ENCODE measurements around the gene NOXO1. TPM values are rescaled to one million over a fixed set of nuclear protein-coding genes. Genes with fewer than 3 reads are reported as not detected.

Gene NOXO1, protein sequence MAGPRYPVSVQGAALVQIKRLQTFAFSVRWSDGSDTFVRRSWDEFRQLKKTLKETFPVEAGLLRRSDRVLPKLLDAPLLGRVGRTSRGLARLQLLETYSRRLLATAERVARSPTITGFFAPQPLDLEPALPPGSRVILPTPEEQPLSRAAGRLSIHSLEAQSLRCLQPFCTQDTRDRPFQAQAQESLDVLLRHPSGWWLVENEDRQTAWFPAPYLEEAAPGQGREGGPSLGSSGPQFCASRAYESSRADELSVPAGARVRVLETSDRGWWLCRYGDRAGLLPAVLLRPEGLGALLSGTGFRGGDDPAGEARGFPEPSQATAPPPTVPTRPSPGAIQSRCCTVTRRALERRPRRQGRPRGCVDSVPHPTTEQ
- not detected for total RNA-seq
- long read RNA-seq = 0 reads

DNA sequence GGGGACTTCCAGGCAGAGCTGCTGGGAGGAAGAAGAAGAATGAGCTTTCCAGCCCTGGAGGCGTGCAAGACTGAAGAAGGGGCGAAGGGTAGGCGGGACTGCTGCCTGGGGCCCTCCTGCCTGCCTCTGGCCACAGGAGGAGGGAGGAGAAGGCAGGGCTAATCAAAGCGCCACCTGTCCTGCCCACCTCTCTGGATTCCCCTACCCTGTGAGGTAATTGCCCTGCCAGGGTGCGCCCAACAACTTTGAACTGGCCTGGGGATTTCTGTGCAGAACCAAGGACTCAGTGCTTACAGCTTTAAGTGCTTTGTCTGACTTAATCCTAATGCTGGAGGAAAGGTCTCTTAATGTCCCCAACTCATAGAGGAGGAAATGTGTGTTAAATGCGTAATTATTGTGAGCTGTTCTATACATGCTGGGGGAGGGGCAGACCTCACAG is at the start of gene NOXO1:
NOXO1 (minus strand) TSS at position 72 of the 439 bp plus-strand sequence. CDS start 290 bp downstream, outside the sequence.
- intact Hi-C loops (cut with DNase I) = no loop called here
- no peak for ATAC-seq

GRCh38 chr16:2030036-2030435 is 48.8 kb upstream of the NOXO1 start:
- intact Hi-C loops (cut with DNase I) = no loop called here
- no peak for DNase-seq
- no peak for ATAC-seq

More for the DNA sequence above, at the start of gene NOXO1:
- no peak for DNase-seq

DNA sequence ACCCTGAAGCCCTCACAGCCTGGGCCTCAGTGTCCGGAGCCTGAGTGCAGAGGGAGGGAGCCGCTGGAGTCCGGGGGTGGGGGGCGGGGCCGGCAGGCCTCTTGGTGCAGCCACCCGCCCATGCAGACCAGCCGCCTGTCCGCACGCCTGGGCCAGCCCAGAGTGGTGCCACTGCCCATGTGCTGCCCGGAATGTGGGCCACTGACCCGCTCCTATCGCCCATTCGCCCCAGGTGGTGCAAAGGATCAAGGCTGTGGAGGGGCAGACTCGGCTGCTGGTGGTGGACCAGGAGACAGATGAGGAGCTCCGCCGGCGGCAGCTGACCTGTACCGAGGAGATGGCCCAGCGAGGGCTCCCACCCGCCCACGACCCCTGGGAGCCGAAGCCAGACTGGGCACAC is 48.1 kb upstream of the NOXO1 start:
- DNase-seq (no peak), ATAC-seq (no peak)
- intact Hi-C loops (cut with DNase I) = no loop called here

DNA sequence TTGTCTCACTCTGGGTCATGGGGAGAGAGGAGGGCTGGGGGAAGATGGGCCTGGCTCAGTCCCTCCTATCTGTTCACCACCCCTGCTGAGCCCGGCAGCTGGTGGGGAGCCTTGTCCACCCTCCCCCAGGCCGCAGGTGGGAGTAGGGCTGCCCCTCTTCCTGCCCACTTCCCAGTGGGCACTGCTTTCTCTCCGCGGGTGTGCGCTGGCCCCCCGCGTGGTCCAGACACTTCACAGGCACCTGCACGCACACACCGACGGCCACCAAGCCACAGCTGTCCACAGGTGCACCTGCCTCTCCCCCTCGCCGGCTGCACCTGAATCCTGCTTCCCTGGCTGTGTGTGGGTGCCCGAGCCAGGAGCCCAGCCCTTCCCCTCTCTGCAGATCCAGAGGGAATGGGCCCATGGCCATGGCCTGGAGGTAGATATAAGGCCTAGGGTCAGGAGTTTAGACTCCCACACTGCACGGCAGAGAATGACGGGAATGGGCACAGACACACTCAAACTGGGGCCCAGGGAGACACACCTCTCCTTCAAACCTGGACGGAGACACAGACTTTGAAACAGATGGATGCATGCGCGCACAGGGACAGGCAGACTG is 47.5 kb upstream of the NOXO1 start:
- intact Hi-C loops (cut with DNase I) = no loop called here
- ATAC-seq (no peak), DNase-seq (peak; percentile 14)

- ATAC-seq = no peak
- intact Hi-C loops (cut with DNase I) = no loop called here
- DNase-seq = peak; percentile 16
Measured at GRCh38 chr16:2028146-2028545, 46.9 kb upstream of the NOXO1 start.

- ATAC-seq = peak in 1 of 2 donors; percentile 3
- intact Hi-C loops (cut with DNase I) = no loop called here
- DNase-seq = peak; percentile 37
Measured at GRCh38 chr16:2027024-2028010, 46.0 kb upstream of the NOXO1 start.

GRCh38 chr16:2026461-2027023 is 45.3 kb upstream of the NOXO1 start, which contains the start of gene NHERF2:
Gene NHERF2, plus strand, starts transcription at chr16:2026902. Its CDS starts 104 bp downstream, at chr16:2027006.
- intact Hi-C loops (cut with DNase I) = no loop called here
- DNase-seq (no peak), ATAC-seq (peak; percentile 2 to 18)

DNA sequence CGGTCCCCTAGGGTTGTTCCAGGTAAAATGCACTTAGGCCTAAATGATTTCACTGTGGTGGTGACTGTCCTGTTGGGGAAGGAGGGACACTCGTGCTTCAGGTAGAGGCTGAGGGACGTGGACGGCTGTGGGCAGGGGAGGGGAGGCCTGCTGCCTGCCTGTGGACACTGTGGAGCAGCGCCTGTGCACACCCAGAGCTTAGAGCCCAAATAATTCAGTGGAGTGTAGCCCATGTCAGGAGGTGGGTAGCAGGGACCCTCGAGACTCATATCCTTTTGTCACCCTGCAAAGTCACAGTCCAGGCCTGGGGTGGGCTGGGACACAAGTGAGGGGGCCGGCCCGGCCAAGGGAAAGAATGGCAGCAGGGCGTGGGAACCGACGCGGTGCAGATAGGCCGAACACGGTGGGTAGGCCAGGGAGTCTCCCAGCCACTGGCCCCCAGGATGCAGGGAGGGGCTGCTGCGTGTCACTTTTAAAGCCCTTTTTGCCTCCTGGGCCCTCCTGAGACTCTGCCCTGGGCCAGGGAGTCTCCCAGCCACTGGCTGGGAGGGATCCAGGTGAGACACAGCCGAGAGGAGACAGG is 44.7 kb upstream of the NOXO1 start:
- intact Hi-C loops (cut with DNase I) = no loop called here
- no peak for DNase-seq
- no peak for ATAC-seq

- DNase-seq = no peak
- intact Hi-C loops (cut with DNase I) = no loop called here
- ATAC-seq = no peak
Measured at GRCh38 chr16:2025251-2025650, 44.0 kb upstream of the NOXO1 start.

DNA sequence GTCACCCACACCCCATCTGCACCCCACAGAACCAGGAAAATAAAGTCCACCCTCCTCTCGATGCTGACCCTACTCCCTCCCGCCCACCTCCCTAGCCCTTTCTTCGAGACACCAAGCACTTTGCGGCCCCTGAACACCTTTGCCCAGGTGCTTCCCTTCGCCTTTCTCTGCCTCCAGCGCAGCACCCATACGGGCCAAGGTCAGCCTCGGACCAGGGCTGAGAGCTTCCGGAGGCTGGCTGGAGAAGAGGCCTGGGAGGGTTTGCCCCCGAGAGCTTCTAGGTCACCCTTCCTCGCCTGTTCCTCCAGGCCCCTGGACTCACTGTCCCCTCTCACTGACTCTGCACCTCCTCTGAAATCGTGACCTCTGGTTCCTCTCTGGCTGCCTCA is 42.8 kb upstream of the NOXO1 start:
- DNase-seq (no peak), ATAC-seq (no peak)
- intact Hi-C loops (cut with DNase I) = loop anchor here in 1 of 2 donors (5.0 kb wide), 1 partner anchor 118 kb away; no protein-coding TSS in a partner anchor

DNA sequence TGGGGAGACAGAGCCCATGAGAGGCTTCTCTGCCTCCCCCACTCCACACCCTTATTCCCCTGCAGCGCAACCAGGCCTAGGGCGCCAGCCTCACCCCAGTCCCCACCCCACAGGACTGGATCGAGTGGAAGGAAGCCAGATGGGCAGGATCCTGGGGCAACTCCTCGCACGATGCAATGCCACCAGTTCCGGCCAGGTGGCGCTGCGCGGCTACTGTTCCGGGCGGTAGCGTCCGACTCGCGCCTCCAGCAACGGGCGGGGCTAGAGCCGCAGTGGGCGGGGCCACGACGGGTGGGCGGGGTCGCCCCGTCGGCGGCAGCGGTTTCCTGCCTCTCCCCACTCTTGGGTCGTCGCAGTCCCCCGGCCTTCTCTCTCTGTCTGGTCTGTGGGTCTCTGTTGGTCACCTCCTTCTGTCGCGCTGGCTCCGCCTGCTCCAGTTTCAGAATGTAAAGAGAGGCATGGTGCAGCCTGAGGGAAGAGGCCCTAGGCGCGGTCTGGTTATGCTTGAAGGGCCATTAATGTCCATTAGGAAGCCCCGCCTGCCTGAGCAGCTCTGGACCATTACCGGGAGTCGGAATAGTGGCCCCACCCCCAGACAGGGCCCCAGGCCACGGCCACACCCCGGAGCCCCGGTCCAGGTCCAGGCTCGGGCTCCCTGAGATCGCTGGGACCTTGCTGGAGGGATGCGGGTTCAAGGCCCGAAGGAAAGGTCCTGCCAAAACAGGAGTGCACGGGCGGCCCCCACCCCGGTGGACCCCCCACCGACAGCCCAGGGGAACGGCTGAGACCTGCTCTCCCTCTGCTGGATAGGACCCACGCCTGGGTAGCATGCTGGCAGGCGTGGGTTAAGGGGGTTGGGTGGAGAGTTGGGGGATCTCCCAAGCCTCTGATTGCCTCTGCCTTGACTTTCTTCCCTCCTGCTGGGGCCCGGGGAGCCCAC is 42.1 kb upstream of the NOXO1 start:
- peak; percentile 93 for DNase-seq
- intact Hi-C loops (cut with DNase I) = loop anchor here (2.0 to 5.0 kb wide), 2 partner anchors 117 to 119 kb away; no protein-coding TSS in a partner anchor

DNA sequence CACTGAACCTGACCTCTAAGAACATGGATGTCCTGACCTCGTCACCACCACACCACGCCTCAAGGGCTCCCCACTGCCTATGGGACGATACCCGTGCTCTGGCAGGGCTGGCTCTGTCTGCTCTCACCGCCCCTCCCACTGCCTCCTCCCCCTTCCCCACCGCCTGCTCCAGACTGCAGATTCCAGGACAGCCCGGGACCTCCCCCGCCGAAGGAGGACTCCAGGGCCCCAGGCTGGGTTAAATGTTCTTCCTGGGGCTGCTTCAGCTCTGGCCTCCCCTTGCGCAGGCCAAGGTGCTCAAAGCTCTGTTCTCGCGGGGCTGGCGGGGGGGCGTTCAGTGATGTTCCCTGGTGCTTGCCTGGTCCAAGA is 41.4 kb upstream of the NOXO1 start:
- intact Hi-C loops (cut with DNase I) = loop anchor here (2.0 to 5.0 kb wide), 2 partner anchors 118 to 120 kb away; no protein-coding TSS in a partner anchor
- DNase-seq = no peak

More for the DNA sequence above, 42.1 kb upstream of the NOXO1 start:
- ATAC-seq = peak; percentile 89 to 90

DNA sequence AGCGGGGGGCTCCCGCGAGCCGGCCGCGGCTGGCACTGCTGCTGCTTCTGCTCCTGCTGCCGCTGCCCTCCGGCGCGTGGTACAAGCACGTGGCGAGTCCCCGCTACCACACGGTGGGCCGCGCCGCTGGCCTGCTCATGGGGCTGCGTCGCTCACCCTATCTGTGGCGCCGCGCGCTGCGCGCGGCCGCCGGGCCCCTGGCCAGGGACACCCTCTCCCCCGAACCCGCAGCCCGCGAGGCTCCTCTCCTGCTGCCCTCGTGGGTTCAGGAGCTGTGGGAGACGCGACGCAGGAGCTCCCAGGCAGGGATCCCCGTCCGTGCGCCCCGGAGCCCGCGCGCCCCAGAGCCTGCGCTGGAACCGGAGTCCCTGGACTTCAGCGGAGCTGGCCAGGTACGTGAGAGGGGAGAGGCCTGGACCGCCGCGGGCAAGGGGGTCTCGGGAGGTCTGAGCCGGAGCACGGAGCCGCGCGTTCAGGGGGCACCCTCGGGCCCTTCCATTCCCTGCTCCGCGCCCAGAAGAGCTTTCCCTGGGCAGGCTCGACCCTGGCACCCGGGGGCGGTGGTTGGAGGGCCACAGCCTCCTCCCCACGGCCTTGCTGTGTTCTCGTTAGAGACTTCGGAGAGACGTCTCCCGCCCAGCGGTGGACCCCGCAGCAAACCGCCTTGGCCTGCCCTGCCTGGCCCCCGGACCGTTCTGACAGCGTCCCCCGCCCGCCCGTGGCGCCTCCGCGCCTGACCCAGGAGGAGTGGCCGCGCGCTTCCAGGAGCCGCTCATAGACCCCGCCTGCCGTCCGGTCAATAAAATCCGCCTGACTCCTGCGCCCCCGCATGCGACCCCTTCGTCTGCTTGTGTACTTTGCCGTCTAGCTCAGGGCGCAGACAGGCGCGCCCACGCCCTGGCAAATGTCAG is 38.9 kb upstream of the NOXO1 start:
- intact Hi-C loops (cut with DNase I) = loop anchor here in 1 of 2 donors (5.0 kb wide), 1 partner anchor 122 kb away; no protein-coding TSS in a partner anchor
- DNase-seq (no peak), ATAC-seq (no peak)

More for the DNA sequence above, 41.4 kb upstream of the NOXO1 start:
- ATAC-seq = peak; percentile 5 to 45

- ATAC-seq (no peak), DNase-seq (no peak)
- intact Hi-C loops (cut with DNase I) = no loop called here
Measured at GRCh38 chr16:2019518-2019920, 38.2 kb upstream of the NOXO1 start, which contains the start of gene NPW. Gene NPW, plus strand, starts transcription at chr16:2019785.

DNA sequence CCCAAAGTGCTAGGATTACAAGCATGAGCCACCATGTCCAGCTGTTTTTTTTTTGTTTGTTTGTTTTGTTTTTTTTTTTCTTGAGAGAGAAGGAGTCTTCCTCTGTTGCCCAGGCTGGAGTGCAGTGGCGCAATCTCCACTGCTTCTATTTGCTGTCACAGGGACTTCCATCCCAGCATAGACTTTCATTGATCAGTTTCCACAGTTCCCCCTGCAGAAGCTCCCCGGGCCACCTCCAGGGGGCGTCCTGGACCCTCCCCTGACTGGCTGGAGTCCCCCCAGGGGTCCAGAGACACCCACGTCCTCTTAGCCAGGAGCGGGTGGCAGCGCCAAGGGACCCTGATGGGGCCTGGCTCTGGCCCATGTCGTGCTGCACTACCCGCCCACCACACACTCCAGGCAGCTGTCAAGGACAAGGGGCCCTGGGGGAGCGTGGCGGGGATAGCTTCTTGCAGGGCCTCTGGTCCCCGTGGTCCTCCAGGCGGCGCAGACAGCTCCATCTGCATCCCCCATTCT is 35.2 kb upstream of the NOXO1 start:
- intact Hi-C loops (cut with DNase I) = no loop called here
- DNase-seq = peak; percentile 24
- no peak for ATAC-seq

GRCh38 chr16:2015947-2016208 is 34.6 kb upstream of the NOXO1 start:
- no peak for ATAC-seq
- intact Hi-C loops (cut with DNase I) = no loop called here
- DNase-seq = no peak
